Lower lobe of right lung (tissue), 2 donors: ENCODE results near the gene HPS4. TPM values are rescaled to one million over a fixed set of nuclear protein-coding genes. Genes with fewer than 3 reads are reported as not detected.
A peak's percentile ranks its signal among the peaks of the same experiment; 100 is the strongest.

ENCODE experiments used
- ATAC-seq, 2 donors: fragments of 200-7000 bp; cut with Tn5 transposase; one replicate each; pipeline ENCODE4 v1.9.1; 2020 to 2022; ENCODE audit warnings: mild to moderate bottlenecking in 2 of 2, moderate library complexity in 2 of 2
- DNase-seq: peaks from one replicate; pipeline ENCODE4 v3.0.0-alpha.2; 2020
- H3K27ac ChIP-seq: fragments of 200-600 bp; one replicate; pipeline ENCODE4 v1.8.0; 2022
- H3K27me3 ChIP-seq: fragments of 200-600 bp; one replicate; pipeline ENCODE4 v1.8.0; 2022; ENCODE audit warnings: low read depth
- H3K36me3 ChIP-seq: fragments of 200-600 bp; one replicate; pipeline ENCODE4 v1.8.0; 2022; ENCODE audit warnings: mild to moderate bottlenecking
- H3K4me1 ChIP-seq: fragments of 200-600 bp; one replicate; pipeline ENCODE4 v1.8.0; 2022
- H3K4me3 ChIP-seq: fragments of 200-600 bp; one replicate; pipeline ENCODE4 v1.8.0; 2022; ENCODE audit warnings: mild to moderate bottlenecking
- H3K9me3 ChIP-seq: fragments of 200-600 bp; one replicate; pipeline ENCODE4 v1.8.0; 2022
- intact Hi-C: fragments of 100-400 bp; cut with DNase I; formaldehyde crosslinking; loops from one replicate; pipeline ENCODE4 v1.11.0; 2022
- total RNA-seq: library from RNA; stranded (reverse); fragmentation: NEBNext Ultra II Directional; extraction: Animal tissue kit (Norgen Biotek cat#: 25700); gene quantifications from one replicate; pipeline ENCODE4 v1.2.1, GENCODE V29; 2021
- TF ChIP-seq, protein P1 (sequence below): fragments of 200-600 bp; IDR thresholded peaks from one replicate; pipeline ENCODE4 v1.8.0; 2022; ENCODE audit warnings: antibody characterized with exemption, mild to moderate bottlenecking
- donor health status: DM: no; HTN: yes; CAD: no; lungs with severe emphysema.

Gene HPS4
- total RNA-seq, 1 donor from 2014 or later, result 39.8 TPM

DNA sequence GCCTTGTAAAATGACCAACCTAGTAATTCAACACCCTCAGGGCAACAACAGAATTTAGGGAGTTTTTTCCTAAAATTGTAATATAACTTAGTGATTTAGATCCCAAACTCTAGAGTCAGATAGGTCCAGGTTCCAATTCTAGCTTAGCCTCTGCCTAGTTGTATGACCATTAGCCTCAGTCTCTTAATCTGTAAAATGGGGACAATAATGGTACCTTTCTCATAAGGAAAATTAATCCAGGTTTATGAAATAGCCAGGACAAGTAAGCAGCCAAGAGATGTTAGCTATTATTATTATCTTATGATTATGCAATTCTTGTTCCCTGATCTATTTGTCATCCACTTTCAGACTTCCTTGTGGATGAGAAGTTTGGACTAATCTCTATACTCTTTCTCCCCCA lies 24.6 kb upstream of the HPS4 start:
- no peaks in the 10 kb centered on the region for H3K27me3 ChIP-seq
- no peak overlapping the region for H3K4me3 ChIP-seq
- peaks cover 25% of the 10 kb centered on the region for H3K4me1 ChIP-seq
- no peak overlapping the region for H3K27ac ChIP-seq
- intact Hi-C loops, result no loop called here
- no peaks in the 10 kb centered on the region for H3K9me3 ChIP-seq
- DNase-seq (no peak), ATAC-seq (no peak)
- H3K36me3 ChIP-seq, result peaks cover 73% of the 10 kb centered on the region
- TF ChIP-seq, protein P1, sequence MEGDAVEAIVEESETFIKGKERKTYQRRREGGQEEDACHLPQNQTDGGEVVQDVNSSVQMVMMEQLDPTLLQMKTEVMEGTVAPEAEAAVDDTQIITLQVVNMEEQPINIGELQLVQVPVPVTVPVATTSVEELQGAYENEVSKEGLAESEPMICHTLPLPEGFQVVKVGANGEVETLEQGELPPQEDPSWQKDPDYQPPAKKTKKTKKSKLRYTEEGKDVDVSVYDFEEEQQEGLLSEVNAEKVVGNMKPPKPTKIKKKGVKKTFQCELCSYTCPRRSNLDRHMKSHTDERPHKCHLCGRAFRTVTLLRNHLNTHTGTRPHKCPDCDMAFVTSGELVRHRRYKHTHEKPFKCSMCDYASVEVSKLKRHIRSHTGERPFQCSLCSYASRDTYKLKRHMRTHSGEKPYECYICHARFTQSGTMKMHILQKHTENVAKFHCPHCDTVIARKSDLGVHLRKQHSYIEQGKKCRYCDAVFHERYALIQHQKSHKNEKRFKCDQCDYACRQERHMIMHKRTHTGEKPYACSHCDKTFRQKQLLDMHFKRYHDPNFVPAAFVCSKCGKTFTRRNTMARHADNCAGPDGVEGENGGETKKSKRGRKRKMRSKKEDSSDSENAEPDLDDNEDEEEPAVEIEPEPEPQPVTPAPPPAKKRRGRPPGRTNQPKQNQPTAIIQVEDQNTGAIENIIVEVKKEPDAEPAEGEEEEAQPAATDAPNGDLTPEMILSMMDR, result no peak

DNA sequence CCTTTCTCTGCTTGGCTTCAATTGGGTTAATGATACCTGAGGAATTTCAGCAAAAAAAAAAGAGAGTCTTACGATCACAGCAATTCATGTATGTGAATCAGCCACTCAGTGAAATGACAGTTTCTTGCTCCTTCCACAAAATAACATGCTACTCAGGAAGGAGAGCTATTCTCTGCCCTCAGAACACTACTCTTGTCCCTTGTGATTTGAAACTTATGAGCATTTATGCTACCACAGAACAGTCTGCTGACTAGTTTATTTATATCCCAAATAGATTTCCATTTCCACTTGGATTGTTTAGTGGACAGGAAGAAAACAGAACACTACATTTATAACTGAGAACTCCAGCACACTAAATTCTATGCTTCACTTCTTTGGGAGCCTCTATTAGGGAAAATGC lies 20.2 kb upstream of the HPS4 start:
- H3K4me3 ChIP-seq, result no peak overlapping the region
- intact Hi-C loops, result no loop called here
- TF ChIP-seq, protein P1, result no peak
- no peaks in the 10 kb centered on the region for H3K9me3 ChIP-seq
- no peaks in the 10 kb centered on the region for H3K27me3 ChIP-seq
- H3K27ac ChIP-seq, result no peak overlapping the region
- peaks cover 100% of the 10 kb centered on the region for H3K36me3 ChIP-seq
- peaks cover 10% of the 10 kb centered on the region for H3K4me1 ChIP-seq
- DNase-seq (no peak), ATAC-seq (no peak)

DNA sequence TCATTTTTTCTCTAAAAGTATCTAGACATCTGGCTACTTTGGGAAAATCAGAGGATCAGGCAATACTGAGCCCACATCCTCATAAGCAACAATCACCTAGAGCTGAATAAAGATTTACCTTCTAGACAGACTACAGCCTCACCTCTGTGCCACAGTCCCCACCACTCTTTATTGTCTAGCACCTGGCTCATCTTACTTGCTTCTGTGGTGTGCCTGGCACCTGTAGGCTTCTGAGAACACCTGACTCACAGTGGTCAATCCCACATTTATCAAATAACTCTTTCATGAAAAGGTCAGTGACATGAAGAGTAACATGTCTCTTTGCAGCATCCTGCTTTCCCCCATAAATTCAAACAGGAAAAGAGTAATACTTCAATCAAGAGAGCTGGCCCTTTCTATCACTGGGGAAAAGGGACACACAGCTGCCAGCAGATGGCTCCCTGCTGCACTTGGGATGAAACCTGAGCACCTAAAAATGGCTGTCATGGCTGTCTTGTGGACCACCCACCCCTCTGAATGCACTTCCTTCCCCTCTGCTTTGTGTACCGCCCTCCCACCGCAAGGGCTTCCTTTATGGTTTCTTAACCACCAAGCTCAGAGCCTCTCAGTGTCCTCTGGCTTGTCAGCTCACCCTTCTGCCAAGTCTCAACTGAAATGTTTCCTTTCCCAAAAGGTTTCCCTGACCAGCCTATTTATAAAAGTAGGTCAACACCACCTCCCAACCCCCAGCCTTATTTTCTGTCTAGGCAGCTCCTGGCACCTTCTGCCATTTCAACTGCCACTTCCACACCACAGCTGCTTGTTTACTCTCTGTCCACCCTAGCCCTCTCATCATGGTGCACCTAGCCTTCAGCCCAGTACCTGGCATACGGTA lies 19.3 kb upstream of the HPS4 start:
- no peak overlapping the region for H3K27ac ChIP-seq
- no peaks in the 10 kb centered on the region for H3K9me3 ChIP-seq
- peaks cover 100% of the 10 kb centered on the region for H3K36me3 ChIP-seq
- intact Hi-C loops, result no loop called here
- DNase-seq, result no peak
- TF ChIP-seq, protein P1, result peak; percentile 54
- no peak overlapping the region for H3K4me3 ChIP-seq
- peak; percentile 37 to 75 for ATAC-seq
- H3K4me1 ChIP-seq, result peaks cover 10% of the 10 kb centered on the region
- no peaks in the 10 kb centered on the region for H3K27me3 ChIP-seq

DNA sequence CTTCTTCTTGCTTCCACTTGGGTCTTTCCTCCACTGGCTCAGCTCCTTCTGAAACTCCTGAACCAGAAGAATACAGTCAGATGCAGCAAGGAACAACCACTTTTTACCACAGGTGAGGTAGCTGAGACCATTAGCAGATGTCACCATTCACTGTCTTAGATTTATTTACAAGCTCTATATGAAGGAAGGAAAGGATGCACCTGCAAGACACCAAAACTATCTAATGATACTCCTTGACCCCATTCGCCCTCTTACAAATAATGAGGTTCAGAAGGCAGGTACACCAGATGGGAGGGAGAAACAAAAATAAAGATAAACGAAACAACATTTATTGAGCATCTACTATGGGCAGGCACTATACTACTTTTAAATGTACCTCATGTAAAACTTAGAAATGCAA lies 18.4 kb upstream of the HPS4 start:
- intact Hi-C loops, result no loop called here
- ATAC-seq (no peak), DNase-seq (no peak)
- TF ChIP-seq, protein P1, result no peak
- Histone ChIP-seq H3K27ac (no peak overlapping the region), H3K27me3 (no peaks in the 10 kb centered on the region), H3K9me3 (no peaks in the 10 kb centered on the region), H3K4me1 (peaks cover 10% of the 10 kb centered on the region), H3K36me3 (peaks cover 100% of the 10 kb centered on the region), H3K4me3 (no peak overlapping the region)

DNA sequence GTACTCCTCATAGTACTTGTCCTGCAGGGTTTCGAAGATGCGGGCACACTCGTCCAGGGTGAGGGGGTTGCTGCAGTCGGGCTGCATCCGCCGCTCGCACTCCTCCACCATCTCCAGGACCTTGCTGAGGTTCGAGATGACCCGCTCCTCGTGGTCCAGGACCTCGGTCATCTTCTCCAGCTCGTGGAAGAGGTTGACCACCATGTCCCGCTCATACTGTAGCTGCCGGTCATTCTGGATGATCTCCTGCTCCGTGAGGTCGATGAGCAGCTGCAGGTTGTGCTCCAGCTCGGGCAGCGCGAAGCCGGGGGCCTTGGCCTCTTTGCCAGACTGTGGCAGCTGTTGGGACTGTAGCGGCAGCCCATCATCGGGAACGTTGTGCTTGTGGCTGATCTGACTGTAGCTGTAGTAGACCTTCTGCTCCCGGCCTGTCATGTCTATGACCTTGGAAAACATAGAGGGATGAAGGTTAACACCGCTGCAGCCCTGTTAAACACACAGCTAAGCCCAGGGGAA lies 15.7 kb upstream of the HPS4 start:
- Histone ChIP-seq H3K36me3 (peaks cover 99% of the 10 kb centered on the region), H3K27me3 (no peaks in the 10 kb centered on the region), H3K4me1 (peaks cover 10% of the 10 kb centered on the region), H3K27ac (no peak overlapping the region), H3K9me3 (no peaks in the 10 kb centered on the region), H3K4me3 (no peak overlapping the region)
- no peak for DNase-seq
- TF ChIP-seq, protein P1, result no peak
- peak in 1 of 2 donors; percentile 27 for ATAC-seq
- intact Hi-C loops, result no loop called here
